Nephron progenitor cell (in vitro differentiated cells): ENCODE results near the gene IL12RB2.

Experiments
- DNase-seq: peaks from one replicate; pipeline ENCODE4 v3.0.0; 2021
- H3K27ac Mint-ChIP-seq: 2 replicates; pipeline ENCODE4 v1.8.0; 2021; ENCODE audit warnings: mild to moderate bottlenecking, moderate library complexity, mixed read lengths
- H3K27me3 Mint-ChIP-seq: 2 replicates; pipeline ENCODE4 v1.8.0; 2021; ENCODE audit warnings: mild to moderate bottlenecking, low read depth, mixed read lengths; ENCODE audit not compliant: poor library complexity
- H3K36me3 Mint-ChIP-seq: 2 replicates; pipeline ENCODE4 v1.8.0; 2021; ENCODE audit warnings: low read depth, mixed read lengths
- H3K4me1 Mint-ChIP-seq: 2 replicates; pipeline ENCODE4 v1.8.0; 2021; ENCODE audit warnings: mixed read lengths
- H3K4me3 Mint-ChIP-seq: 2 replicates; pipeline ENCODE4 v1.8.0; 2021; ENCODE audit warnings: mild to moderate bottlenecking, moderate library complexity, mixed read lengths
- H3K9me3 Mint-ChIP-seq: 2 replicates; pipeline ENCODE4 v1.8.0; 2021; ENCODE audit warnings: mild to moderate bottlenecking, moderate library complexity, mixed read lengths
- CTCF ChIP-seq: fragments of 200-600 bp; sonication (generic); IDR thresholded peaks from 2 replicates; pipeline ENCODE4 v1.5.0; 2021; ENCODE audit warnings: antibody characterized with exemption

The IL12RB2 gene

GRCh38 chr1:67306547-67306946 lies 1.1 kb upstream of the IL12RB2 start:
- H3K9me3 Mint-ChIP-seq, result no peaks in the 10 kb centered on the region
- peak overlapping the region; percentile 49 for H3K4me3 Mint-ChIP-seq
- peaks cover 48% of the 10 kb centered on the region for H3K27me3 Mint-ChIP-seq

GRCh38 chr1:67308136-67308535 lies 463 bp downstream of the IL12RB2 start:
- H3K27me3 Mint-ChIP-seq, result peaks cover 45% of the 10 kb centered on the region
- no peaks in the 10 kb centered on the region for H3K4me1 Mint-ChIP-seq
- H3K4me3 Mint-ChIP-seq, result peak overlapping the region; percentile 84
- H3K27ac Mint-ChIP-seq, result no peak overlapping the region
- H3K9me3 Mint-ChIP-seq, result no peaks in the 10 kb centered on the region
- no peak for TF ChIP-seq CTCF
- H3K36me3 Mint-ChIP-seq, result no peaks in the 10 kb centered on the region
- DNase-seq, result no peak

More at GRCh38 chr1:67306547-67306946, 1.1 kb upstream of the IL12RB2 start:
- no peak for TF ChIP-seq CTCF
- H3K4me1 Mint-ChIP-seq, result no peaks in the 10 kb centered on the region
- no peak for DNase-seq
- H3K36me3 Mint-ChIP-seq, result no peaks in the 10 kb centered on the region
- H3K27ac Mint-ChIP-seq, result no peak overlapping the region

- no peak overlapping the region for H3K27ac Mint-ChIP-seq
- no peaks in the 10 kb centered on the region for H3K9me3 Mint-ChIP-seq
- no peaks in the 10 kb centered on the region for H3K4me1 Mint-ChIP-seq
- no peak for TF ChIP-seq CTCF
- peaks cover 20% of the 10 kb centered on the region for H3K27me3 Mint-ChIP-seq
- H3K36me3 Mint-ChIP-seq, result no peaks in the 10 kb centered on the region
- DNase-seq, result no peak
- H3K4me3 Mint-ChIP-seq, result no peak overlapping the region
Measured at GRCh38 chr1:67312615-67313014, 4.9 kb downstream of the IL12RB2 start.

- Mint-ChIP-seq H3K27me3 (peaks cover 11% of the 10 kb centered on the region), H3K36me3 (no peaks in the 10 kb centered on the region), H3K4me1 (no peaks in the 10 kb centered on the region), H3K9me3 (no peaks in the 10 kb centered on the region), H3K27ac (no peak overlapping the region), H3K4me3 (no peak overlapping the region)
- DNase-seq, result no peak
- no peak for TF ChIP-seq CTCF
Measured at GRCh38 chr1:67313934-67314671, 6.4 kb downstream of the IL12RB2 start.

- Mint-ChIP-seq H3K27ac (no peak overlapping the region), H3K27me3 (peaks cover 5% of the 10 kb centered on the region), H3K36me3 (no peaks in the 10 kb centered on the region), H3K4me1 (no peaks in the 10 kb centered on the region), H3K9me3 (no peaks in the 10 kb centered on the region), H3K4me3 (no peak overlapping the region)
- DNase-seq, result no peak
- no peak for TF ChIP-seq CTCF
Measured at GRCh38 chr1:67314696-67315095, 7.0 kb downstream of the IL12RB2 start.

- no peak for TF ChIP-seq CTCF
- H3K27me3 Mint-ChIP-seq, result no peaks in the 10 kb centered on the region
- H3K4me3 Mint-ChIP-seq, result no peak overlapping the region
- H3K27ac Mint-ChIP-seq, result no peak overlapping the region
- no peaks in the 10 kb centered on the region for H3K36me3 Mint-ChIP-seq
- no peaks in the 10 kb centered on the region for H3K9me3 Mint-ChIP-seq
- DNase-seq, result no peak
- H3K4me1 Mint-ChIP-seq, result no peaks in the 10 kb centered on the region
Measured at GRCh38 chr1:67316180-67316902, 8.7 kb downstream of the IL12RB2 start.
